HG03097 (cell line): ENCODE measurements around the gene SRXN1.
"Not testable (repeated sequence)": the region's sequence is repeated elsewhere in the genome, so short reads cannot be mapped to it uniquely, and the experiment has no call there.

ENCODE experiments used
- ATAC-seq: cut with Tn5 transposase; IDR thresholded peaks from one replicate; pipeline ENCODE4 v1.9.1; 2021; ENCODE audit not compliant: unreplicated experiment, low FRiP score

Gene SRXN1

DNA sequence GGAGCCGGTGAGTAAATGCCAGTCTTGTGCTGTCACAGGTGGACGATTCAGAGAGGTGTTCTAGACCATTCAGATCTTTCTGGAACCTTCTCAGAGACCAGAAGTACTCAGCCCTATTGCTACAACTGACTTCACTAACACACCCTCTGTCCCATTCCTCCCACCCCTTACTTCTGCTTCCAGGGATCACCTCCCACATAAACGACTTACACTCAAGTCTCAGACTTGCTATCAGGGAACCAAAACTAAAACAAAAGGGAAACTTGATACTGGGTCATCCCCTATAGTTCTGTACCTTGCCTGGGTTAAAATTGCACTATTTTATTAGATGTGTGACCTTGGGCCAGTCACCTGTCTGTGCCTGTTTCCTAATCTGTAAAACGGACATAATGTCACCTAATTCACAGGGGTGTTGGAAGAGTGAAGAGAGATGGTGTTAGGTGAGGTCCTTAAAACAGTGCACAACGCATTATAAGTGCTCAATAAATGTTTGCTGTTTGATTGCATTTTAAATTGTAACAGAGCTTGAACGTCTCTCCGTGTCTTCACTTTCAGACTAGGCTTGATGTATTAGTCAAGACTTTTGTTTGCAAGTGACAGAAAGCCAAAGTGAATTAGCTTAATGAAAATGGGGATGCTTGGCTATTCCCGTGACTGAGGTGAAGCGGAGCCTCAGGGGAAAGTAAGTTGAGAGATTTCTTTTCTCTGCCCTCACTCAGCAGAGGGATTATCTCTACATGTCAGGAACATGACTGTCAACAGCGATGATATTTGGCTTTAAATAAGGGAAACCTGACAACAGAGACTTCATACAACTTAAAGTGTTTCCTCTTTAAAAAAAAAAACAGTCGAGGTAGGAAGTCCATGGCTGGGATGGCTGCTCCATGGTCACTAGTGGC, 3.0 kb upstream of the SRXN1 start:
- no peak for ATAC-seq

DNA sequence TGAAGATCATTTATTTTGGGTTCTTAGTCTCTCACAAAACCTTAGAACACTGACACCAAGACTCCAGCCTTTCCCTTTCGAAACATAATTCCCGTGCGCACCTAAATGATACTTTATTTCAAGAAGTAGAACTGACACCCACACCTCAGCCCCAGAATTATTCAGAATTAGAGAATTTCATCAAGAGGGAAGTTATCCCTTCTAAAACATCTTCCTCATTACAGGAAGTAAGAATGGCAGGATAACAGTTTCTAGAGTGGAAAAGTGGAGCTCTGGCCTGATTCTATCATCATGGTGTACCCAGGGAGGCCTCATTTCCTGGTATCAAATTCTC, 1.4 kb upstream of the SRXN1 start:
- ATAC-seq: no peak

DNA sequence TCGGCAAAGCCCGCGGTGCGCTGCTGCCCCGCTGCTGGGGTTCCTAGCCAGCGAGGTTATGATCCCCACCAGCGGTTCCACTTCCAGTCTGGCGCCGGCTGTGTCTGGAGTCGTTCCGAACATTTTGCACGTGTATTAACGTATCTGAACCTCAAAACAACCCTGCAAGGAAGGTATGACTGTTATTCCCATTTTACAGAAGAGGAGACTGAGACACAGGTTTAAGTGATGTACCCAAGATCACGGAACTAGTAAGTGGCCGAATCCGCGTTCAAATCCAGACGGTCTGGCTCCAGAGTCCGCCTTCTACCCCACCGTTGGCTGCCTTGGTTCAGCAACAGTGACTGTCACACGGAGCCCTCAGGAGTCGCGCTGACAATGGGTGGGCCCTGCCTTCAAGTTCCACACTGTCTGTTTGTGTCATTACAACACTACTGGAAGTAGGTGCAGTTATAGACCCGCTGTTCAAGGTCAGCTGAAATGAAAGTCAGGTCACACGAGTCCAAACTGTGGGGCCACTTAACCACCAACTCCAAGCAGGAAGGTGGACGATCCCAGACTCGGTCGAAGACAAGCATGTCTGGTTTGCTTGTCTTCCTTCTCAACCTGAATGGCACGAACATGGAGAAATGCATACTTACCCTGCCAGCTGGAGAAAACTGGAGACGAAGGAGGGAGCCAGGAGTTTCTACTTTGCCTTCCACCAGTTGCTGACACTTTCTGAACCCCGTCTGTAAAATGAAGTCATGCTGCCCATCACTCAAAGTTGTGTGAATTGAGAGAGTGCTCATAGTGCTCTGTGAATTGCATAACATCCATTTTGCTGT, 803 bp upstream of the SRXN1 start:
- no peak for ATAC-seq

DNA sequence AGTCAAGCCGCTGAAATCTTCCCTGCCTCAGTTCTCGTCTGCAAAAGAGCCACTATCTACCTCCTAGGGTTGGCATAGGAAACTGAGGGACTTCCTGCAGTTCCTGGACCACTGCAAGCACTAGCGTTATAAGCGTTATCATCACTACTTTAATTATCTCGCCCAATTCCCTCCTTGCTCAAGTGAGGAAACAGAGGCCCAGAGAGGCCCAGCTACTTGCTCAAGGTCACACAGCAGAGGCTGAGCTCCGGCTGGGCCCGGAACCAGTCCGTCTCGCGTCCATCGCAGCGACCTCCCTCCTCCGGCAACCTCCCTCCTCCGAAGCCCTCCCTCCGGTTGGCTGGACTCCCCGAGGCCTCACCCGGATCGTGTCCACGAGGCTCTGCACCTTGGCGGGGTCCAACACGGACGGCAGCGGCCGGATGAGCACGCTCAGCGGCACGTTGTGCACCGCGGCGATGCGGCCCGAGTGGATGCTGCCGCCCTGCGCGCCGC, 338 bp downstream of the SRXN1 start:
- no peak for ATAC-seq

DNA sequence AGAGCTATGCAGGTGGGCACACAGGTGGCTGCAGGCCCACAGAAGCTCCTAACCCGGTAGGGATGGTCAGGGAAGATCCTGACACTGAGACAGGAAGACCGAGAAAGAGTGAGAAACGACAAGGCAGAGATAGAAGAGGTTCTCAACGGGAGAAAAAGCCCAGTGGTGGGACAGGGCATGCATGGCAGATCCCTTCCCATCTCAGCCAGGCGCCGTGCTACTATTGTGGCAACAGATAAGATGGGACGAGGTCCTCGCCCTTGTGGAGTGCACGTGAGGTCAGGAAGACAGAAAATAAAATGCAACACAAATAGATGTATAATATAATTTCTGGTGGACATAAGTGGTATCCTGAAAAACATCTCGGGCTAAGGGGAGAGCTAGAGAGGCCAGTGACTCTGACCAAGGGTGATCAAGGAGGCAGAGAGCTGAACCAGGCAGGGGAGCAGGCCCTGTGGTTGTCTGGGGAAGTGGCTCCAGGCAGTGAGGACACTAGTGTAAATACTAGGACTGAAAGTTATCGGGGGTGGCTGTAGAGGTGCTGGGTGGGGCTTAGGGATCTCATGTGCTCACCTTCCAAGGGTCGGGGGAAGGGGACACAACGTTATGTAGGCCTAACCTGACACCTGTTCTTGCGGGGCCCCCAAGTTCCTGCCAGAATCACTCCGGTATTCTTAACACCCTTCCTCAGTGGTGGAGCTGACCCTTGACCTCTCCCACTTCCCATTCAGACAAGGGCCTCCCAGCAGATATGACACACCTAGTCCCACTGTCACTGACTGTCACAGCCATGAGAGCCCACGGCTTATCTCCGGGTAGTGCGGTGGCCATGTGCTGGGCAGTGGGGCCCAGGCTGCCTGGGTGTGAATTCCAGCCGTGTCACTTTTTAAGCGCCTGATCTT, 1.0 kb downstream of the SRXN1 start:
- ATAC-seq: no peak

DNA sequence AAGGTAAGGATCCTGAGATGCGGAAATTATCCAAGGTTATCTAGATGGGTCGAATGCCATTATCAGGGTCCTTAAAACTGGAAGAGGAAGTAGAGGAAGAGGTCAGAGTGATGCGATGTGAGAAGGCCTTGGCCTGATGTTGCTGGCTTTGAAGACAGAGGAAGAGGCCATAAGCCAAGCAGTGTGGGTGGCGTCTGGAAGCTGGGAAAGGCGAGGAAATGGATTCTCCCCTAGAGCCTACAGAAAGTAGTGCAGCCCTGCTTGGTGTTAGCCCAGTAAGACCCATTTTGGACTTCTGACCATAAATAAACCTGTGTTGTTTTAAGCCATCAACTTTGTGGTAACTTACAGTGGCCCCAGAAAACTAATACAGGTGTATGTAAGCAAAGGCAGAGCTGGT, 2.0 kb downstream of the SRXN1 start:
- no peak for ATAC-seq

DNA sequence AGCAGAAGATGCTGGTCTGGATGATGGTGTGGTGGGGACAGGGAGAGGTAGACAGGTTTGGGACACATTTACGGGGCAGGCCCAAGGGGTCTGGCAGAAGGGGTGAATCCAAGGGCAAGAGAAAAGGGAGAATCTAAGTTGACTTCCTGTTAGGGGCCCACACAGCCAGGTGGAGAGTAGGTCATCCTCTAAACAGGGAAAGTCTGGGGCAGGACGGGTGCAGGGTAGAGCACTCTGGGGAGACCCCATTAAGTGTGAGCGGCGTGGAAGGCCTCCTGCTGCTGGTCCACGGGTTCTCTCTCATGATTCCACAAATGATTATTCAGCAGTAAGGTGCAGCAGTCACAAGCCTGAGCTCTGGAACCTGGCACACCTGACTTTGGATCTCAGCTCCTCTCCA, 2.7 kb downstream of the SRXN1 start:
- ATAC-seq: no peak

DNA sequence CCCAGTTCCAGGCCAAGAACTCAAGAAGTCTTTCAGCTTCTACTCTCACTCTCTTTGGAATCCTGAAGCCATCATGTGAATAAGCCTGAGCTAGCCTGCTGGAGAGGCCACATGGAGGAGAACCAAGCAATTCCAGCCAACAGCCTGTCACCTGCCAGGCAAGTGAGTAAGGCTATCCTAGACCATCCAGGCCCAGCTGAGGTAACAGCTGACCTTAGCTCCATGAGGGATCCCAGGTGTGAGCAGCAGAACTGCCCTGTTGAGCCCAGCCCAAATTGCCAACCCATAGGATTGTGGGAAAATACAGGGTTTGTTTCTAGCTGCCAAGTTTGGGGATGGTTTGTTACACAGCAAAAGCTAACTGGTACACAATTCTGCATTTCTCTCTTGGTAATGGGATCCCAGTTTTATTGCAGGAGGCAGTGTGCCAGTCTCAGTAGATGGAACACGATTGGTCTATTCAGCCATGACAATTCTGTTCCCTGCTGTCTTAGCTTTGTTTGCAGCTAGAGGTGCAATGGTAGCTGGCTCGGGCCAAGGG, 5.5 kb downstream of the SRXN1 start:
- no peak for ATAC-seq

DNA sequence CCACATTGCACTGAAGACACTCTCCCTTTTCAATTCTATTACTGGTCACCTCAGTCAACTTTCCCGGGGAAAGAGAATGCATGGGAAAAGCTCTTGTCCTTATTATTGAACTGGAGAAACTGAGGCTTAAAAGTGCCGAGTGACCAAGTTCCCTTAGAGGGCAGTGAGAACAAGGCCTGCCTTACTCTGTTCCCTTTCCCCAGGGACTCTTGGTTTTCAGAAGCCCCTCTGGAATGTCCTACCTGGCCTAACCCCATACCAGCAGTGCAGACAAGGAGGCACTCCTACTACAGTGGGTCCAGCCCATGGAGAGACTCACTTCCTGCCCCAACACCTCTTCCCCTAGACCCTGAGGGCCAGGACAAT, 6.1 kb downstream of the SRXN1 start:
- no peak for ATAC-seq

DNA sequence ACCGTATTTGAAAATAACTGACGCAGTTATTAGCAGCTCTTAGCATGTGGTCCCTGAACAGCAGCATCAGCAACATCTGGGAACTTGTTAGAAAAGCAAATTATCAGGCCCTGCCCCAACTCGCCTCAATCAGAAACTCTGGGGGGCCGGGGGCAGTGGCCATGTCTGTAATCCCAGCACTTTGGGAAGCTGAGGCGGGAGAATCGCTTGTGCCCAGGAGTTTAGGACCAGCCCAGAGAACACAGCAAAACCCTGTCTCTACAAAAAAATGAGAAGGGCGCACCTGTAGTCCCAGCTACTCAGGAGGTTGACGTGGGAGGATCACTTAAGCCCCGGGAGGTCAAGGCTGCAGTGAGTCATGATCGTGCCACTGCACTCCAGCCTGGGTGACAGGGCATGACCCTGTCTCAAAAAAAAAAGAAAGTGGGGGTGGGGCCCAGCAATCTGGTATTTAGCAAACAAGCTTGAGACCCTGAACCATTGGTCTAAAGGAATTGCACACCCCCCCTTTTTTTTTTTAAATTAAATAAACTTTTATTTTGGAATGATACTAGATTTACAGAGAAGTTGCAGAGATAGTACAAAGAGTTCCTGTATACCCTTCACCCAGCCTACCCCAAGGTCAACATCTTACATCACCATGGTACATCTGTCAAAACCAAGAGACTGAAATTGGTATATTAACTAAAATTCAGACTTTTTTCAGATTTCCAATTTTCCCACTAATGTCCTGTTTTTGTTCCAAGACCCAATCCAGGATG, 6.7 kb downstream of the SRXN1 start:
- no peak for ATAC-seq

DNA sequence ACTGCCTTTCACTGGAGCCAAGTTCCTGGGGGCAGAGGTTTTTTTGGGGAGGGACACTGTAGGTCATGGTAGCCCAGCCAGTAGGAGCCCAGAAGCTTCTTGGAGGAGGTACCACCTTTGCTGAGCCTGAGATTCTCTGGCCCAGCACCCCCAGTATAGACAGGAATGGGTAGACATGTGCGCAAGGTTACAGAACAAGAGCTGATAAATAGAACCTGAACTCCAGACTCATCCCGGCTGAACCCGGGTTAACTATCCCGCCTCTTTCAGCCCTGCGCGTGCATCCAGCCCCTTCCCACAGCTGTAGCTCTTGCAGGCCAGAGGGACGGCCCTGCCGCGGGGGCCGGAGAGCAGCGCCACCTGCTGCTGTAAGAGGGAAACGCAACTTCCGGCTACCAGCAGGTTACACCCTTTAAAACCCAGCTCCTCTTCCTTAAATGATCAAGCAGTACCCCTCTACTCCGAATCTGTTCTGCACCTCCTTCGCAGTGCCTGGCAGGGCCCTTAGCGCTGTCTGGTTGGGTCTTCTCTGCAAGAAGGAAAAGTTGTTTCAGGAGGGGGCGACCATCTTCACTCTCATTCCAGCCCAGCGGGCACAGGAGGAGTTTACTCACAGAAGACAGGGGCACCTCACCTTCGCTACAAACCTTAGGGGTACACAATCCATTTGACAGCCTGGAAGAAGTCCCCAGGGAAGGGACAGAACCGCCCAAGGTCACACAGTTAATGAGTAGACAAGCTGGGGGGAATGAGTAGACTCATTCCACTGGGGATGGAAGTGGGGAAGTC, 7.5 kb downstream of the SRXN1 start:
- no peak for ATAC-seq

DNA sequence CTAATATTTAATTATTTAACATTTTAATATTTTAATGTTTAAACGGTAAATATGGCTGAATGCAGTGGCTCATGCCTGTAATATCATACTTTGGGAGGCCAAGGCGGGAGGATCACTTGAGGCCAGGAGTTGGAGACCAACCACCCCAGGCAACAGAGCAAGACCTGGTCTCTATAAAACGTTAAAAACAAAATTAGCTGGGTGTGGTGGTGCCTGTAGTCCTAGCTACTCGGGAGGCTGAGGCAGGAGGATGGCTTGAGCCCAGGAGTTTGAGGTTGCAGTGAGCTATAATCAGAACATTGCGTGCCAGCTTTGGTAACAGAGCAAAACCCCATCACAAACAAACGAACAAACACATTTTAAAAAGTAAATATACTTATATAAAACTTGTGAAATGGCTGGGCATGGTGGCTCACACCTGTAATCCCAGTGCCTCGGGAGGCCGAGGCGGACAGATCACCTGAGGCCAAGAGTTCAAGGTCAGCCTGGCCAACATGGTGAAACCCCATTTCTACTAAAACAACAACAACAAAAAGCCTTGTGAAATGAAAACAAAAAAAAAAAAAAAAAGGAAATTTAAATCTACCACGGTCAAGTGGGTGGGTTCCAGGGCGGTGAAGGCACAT, 8.2 kb downstream of the SRXN1 start:
- no peak for ATAC-seq

DNA sequence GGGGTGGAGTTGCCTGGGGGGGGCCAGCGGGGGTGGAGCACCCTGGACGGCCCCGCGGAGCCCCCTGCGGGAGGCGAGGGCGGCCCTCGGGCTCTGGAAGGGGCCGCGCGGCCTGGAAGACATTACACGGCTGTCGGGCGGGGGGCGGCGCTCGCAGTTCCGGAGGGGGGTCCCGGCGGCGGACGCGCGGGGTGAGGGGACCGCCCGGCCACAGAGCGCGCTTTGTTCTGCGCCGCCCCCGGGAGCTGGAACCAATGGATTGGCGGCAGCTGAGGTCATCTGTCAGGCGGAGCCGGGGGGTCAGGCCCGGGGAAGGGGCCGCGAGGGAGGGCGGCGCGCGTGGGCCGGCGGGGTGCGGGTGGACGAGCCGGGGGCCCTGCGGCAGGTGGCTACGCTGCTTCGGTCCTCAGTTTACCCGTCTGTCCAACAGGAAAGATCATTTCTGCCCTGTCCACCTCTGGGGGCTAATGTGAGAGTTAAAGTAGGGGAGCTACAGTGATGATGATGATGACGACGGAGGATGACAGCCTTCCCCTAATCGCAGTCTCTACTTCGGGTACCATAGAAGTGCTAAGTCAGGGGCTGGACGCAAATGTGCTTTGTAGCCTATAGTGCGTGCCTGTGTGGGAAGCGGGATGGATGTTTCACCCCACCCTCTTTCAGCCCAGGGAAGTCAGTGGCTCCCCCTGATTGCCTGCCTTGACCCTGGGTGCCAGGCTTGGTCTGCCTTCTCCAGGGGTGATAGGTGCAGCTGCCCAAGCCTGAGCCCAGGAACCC, 10.4 kb downstream of the SRXN1 start:
- ATAC-seq: no peak

DNA sequence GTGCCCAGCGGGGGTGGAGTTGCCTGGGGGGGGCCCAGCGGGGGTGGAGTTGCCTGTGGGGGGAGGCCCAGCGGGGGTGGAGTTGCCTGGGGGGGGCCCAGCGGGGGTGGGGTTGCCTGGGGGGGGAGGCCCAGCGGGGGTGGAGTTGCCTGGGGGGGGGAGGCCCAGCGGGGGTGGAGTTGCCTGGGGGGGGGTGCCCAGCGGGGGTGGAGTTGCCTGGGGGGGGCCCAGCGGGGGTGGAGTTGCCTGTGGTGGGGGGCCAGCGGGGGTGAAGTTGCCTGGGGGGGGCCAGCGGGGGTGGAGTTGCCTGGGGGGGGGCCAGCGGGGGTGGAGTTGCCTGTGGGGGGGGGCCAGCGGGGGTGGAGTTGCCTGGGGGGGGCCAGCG, 11.0 kb downstream of the SRXN1 start:
- not testable (repeated sequence) for ATAC-seq

DNA sequence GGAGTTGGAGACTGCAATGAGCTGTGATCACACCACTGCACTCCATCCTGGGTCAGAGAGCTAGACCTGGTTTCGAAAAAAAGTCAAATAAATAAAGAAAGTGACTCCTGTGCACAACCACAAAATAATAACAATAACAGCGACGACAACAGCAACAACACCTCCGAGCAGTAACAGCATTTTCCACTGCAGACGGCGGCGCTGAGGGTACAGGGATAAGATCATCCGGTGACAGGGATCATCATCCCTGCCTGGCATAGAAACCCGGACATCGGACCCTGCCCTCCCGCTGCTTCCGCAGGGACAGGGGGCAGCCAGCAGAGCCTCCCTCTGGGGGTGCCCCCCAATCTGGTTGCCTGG, 11.5 kb downstream of the SRXN1 start:
- ATAC-seq: no peak

DNA sequence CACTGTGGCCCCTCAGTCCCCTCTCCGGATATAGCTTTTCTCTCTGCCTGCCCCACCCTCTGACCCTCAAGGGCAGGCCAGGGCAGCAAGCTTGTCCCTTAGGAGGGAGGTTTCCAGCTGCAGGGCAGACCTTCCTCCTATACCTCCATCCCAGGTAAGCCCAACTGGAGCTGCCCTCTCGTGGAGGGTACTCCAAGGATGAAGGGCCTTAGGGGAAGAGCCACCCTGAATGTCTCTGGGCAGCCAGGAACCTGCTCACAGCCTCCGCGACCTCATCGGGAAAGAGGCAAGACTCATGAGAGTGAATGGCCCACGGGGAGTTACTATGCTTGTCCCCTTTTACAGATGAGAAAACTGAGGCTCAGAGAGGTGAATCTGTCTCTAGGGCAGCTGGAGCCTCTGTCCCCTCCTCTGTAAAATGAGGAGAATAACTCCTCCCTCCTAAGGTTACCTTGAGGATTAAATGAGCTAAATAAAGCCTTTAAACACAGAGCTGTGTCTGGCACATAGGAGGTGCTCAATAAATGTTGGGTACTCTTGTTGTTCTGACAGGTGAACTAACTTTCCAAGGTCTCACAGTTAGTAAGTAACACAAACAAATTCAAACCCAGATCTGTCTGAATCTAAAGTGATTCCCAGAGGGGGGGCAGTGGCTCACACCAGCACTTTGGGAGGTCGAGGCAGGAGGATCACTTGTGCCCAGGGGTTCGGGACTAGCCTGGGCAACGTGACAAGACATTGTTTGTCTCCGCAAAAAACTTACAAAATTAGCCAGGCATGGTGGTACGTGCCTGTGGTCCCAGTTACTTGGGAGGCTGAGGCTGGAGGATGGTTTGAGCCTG, 12.1 kb downstream of the SRXN1 start:
- ATAC-seq: no peak

DNA sequence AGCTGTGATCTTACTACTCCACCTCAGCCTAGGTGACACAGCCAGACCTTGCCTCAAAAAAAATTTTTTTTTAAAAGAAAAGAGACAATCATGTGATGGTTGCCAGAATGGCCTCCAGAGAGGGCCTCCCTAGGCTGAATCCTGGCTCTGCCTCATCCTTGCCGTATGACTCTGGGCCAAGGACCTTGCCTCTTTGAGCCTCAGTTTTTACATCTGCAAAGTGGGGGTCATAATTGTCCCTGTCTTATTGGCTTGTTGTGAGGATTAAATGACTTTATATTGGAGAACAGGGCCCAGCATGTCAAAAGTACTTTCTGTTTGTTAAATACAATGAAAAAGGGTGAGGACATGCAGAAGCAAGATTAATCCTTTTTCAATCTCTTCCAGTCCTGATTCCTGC, 14.4 kb downstream of the SRXN1 start:
- no peak for ATAC-seq
